Mesenchymal stem cell (in vitro differentiated cells and primary cell): ENCODE measurements around the gene FER1L5.

Experiments used
- DNase-seq: peaks from one replicate; pipeline ENCODE4 v3.0.0-alpha.2; 2013
- H2AFZ ChIP-seq: one replicate; pipeline ENCODE4 v1.6.1; 2013; ENCODE audit warnings: low read depth, mild to moderate bottlenecking, control low read depth, inconsistent platforms, low read length, moderate library complexity
- H2AK5ac ChIP-seq: 2 replicates; pipeline ENCODE4 v1.6.1; 2013; ENCODE audit warnings: low read length, moderate library complexity, mild to moderate bottlenecking, inconsistent platforms; ENCODE audit not compliant: severe bottlenecking
- H2BK120ac ChIP-seq: one replicate; pipeline ENCODE4 v1.6.1; 2013; ENCODE audit warnings: low read depth, mild to moderate bottlenecking, inconsistent platforms, low read length, moderate library complexity
- H2BK12ac ChIP-seq, 2 experiments: one replicate each; pipeline ENCODE4 v1.6.1; 2013; ENCODE audit warnings: inconsistent platforms in 2 of 2, low read length in 2 of 2, mild to moderate bottlenecking in 2 of 2, moderate library complexity in 2 of 2, control low read depth in 1 of 2
- H2BK15ac ChIP-seq: one replicate; pipeline ENCODE4 v1.6.1; 2013; ENCODE audit warnings: mild to moderate bottlenecking, low read depth, inconsistent platforms; ENCODE audit not compliant: poor library complexity, severe bottlenecking
- H2BK5ac ChIP-seq: 2 replicates; pipeline ENCODE4 v1.6.1; 2013; ENCODE audit warnings: low read depth, mild to moderate bottlenecking, low read length, control low read depth, inconsistent platforms; ENCODE audit not compliant: poor library complexity, severe bottlenecking
- H3K14ac ChIP-seq, 2 experiments: one replicate each; pipeline ENCODE4 v1.6.1; 2013; ENCODE audit warnings: inconsistent platforms in 2 of 2, low read length in 2 of 2, control low read depth in 1 of 2, mild to moderate bottlenecking in 1 of 2, moderate library complexity in 1 of 2
- H3K18ac ChIP-seq, 2 experiments: one replicate each; pipeline ENCODE4 v1.6.1; 2013; ENCODE audit warnings: inconsistent platforms in 2 of 2, low read length in 2 of 2, control low read depth in 1 of 2, low read depth in 1 of 2, mild to moderate bottlenecking in 1 of 2
- H3K23ac ChIP-seq, 2 experiments: one replicate each; pipeline ENCODE4 v1.6.1; 2013; ENCODE audit warnings: inconsistent platforms in 2 of 2, low read length in 2 of 2, mild to moderate bottlenecking in 2 of 2, moderate library complexity in 2 of 2, control low read depth in 1 of 2
- H3K27ac ChIP-seq: 2 replicates; pipeline ENCODE4 v1.5.1; 2013; ENCODE audit warnings: mild to moderate bottlenecking, moderate library complexity, low read length, control low read depth, inconsistent platforms; ENCODE audit not compliant: poor library complexity, severe bottlenecking
- H3K27me3 ChIP-seq, 2 experiments: 2 replicates each; pipeline versions ENCODE4 v1.6.1 to v1.7.0; 2013; ENCODE audit warnings: low read length in 2 of 2, mild to moderate bottlenecking in 2 of 2, moderate library complexity in 2 of 2, control low read depth in 1 of 2, inconsistent platforms in 1 of 2; ENCODE audit not compliant: control insufficient read depth in 1 of 2, insufficient read depth in 1 of 2
- H3K36me3 ChIP-seq, 2 experiments: 2 replicates each; pipeline versions ENCODE4 v1.6.1 to v1.7.0; 2013; ENCODE audit warnings: low read length in 2 of 2, control low read depth in 1 of 2, inconsistent platforms in 1 of 2, low read depth in 1 of 2, mild to moderate bottlenecking in 1 of 2; ENCODE audit not compliant: insufficient read depth in 2 of 2, control insufficient read depth in 1 of 2
- H3K4ac ChIP-seq, 2 experiments: one replicate each; pipeline ENCODE4 v1.6.1; 2013; ENCODE audit warnings: inconsistent platforms in 2 of 2, low read length in 2 of 2, mild to moderate bottlenecking in 2 of 2, moderate library complexity in 2 of 2, control low read depth in 1 of 2, low read depth in 1 of 2
- H3K4me1 ChIP-seq: 2 replicates; pipeline ENCODE4 v1.6.1; 2013; ENCODE audit warnings: low read depth, low read length, control low read depth; ENCODE audit not compliant: control insufficient read depth, insufficient read depth
- H3K4me2 ChIP-seq: 2 replicates; pipeline ENCODE4 v1.6.1; 2013; ENCODE audit warnings: low read length, mild to moderate bottlenecking, inconsistent platforms; ENCODE audit not compliant: poor library complexity, severe bottlenecking
- H3K4me3 ChIP-seq, 2 experiments: 2 replicates each; pipeline versions ENCODE4 v1.5.1 to v1.7.0; 2013; ENCODE audit warnings: low read length in 2 of 2, mild to moderate bottlenecking in 2 of 2, control low read depth in 1 of 2, low read depth in 1 of 2; ENCODE audit not compliant: insufficient read depth in 1 of 2
- H3K79me1 ChIP-seq: replicated peaks from 2 replicates; pipeline ENCODE4 v1.6.1; 2013; ENCODE audit warnings: mild to moderate bottlenecking, control low read depth, low read length, inconsistent platforms; ENCODE audit not compliant: poor library complexity, severe bottlenecking
- H3K9ac ChIP-seq: 2 replicates; pipeline ENCODE4 v1.7.0; 2013; ENCODE audit warnings: mild to moderate bottlenecking, low read length, moderate library complexity
- H3K9me3 ChIP-seq: 2 replicates; pipeline ENCODE4 v1.7.0; 2013; ENCODE audit warnings: mild to moderate bottlenecking, low read length; ENCODE audit not compliant: control insufficient read depth
- H4K8ac ChIP-seq: one replicate; pipeline ENCODE4 v1.6.1; 2013; ENCODE audit warnings: inconsistent platforms, mild to moderate bottlenecking, low read length, moderate library complexity
- H4K91ac ChIP-seq: one replicate; pipeline ENCODE4 v1.6.1; 2013; ENCODE audit warnings: mild to moderate bottlenecking, low read length, inconsistent platforms
- WGBS: methylation state at CpG from one replicate; pipeline ENCODE4 v1.1.7; 2013; ENCODE audit warnings: mixed read lengths; 5-methylcytosine and 5-hydroxymethylcytosine counted together

Gene FER1L5

GRCh38 chr2:96710985-96711384 is 68.4 kb downstream of the FER1L5 start:
- no peak overlapping the region for H3K4ac ChIP-seq
- H2AFZ ChIP-seq: no peak overlapping the region
- DNase-seq: no peak
- peaks cover 42 to 66% of the 10 kb centered on the region in 2 experiments for H3K36me3 ChIP-seq
- H3K9me3 ChIP-seq: peaks cover 9% of the 10 kb centered on the region
- no peaks in the 10 kb centered on the region for H3K27me3 ChIP-seq
- no peak overlapping the region for H2BK5ac ChIP-seq
- H3K79me1 ChIP-seq: peaks cover 24% of the 10 kb centered on the region
- H3K14ac ChIP-seq: no peak overlapping the region
- H3K4me3 ChIP-seq: no peak overlapping the region
- H2BK15ac ChIP-seq: no peak overlapping the region
- H3K4me2 ChIP-seq: no peak overlapping the region
- H4K8ac ChIP-seq: no peak overlapping the region
- WGBS: 96% methylated on average over 2 of the region's 3 CpGs
- H3K9ac ChIP-seq: no peak overlapping the region
- no peak overlapping the region for H3K23ac ChIP-seq
- no peak overlapping the region for H2BK120ac ChIP-seq
- H3K27ac ChIP-seq: no peak overlapping the region
- H2BK12ac ChIP-seq: no peak overlapping the region
- peaks cover 7% of the 10 kb centered on the region for H3K4me1 ChIP-seq
- H4K91ac ChIP-seq: no peak overlapping the region
- H3K18ac ChIP-seq: no peak overlapping the region
- no peak overlapping the region for H2AK5ac ChIP-seq

DNA sequence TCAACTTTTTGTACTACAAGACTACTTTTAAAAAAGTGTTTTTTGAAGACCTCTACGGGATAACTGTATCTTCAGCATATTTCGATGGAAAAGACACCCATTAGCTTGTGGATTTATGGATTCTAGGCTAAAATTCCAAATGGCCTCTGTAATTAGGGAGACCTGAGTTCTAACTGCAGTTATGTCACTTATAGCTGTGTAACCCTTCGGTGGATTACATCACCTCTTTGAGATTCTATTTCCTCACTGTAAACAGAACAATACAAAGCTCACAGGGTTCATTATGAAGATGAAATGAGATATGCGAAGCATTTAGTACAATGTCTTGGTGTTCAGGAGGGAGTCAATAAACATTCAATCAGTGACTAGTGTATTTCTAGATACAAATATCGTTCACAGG is 73.1 kb downstream of the FER1L5 start:
- Histone ChIP-seq H3K4me1 (peaks cover 7% of the 10 kb centered on the region), H3K4me2 (no peak overlapping the region), H3K18ac (no peak overlapping the region), H3K14ac (no peak overlapping the region), H4K8ac (no peak overlapping the region), H3K27ac (no peak overlapping the region), H2BK15ac (no peak overlapping the region), H2AFZ (no peak overlapping the region), H3K4ac (no peak overlapping the region), H3K23ac (no peak overlapping the region), H2BK12ac (no peak overlapping the region), H3K9ac (no peak overlapping the region), H2BK120ac (no peak overlapping the region), H4K91ac (no peak overlapping the region), H3K9me3 (no peaks in the 10 kb centered on the region), H3K27me3 (no peaks in the 10 kb centered on the region), H3K36me3 (peaks cover 21 to 47% of the 10 kb centered on the region in 2 experiments), H2AK5ac (no peak overlapping the region), H2BK5ac (no peak overlapping the region), H3K4me3 (no peak overlapping the region), H3K79me1 (peaks cover 21% of the 10 kb centered on the region)
- WGBS: 100% methylated on average over 3 of the region's 5 CpGs
- peak; percentile 23 for DNase-seq

- H2BK12ac ChIP-seq: no peak overlapping the region
- H3K9ac ChIP-seq: no peak overlapping the region
- no peak overlapping the region for H4K91ac ChIP-seq
- no peak overlapping the region for H3K14ac ChIP-seq
- H2AK5ac ChIP-seq: no peak overlapping the region
- H3K4me3 ChIP-seq: no peak overlapping the region
- H2BK120ac ChIP-seq: no peak overlapping the region
- no peaks in the 10 kb centered on the region for H3K27me3 ChIP-seq
- no peak overlapping the region for H3K4ac ChIP-seq
- no peak overlapping the region for H3K18ac ChIP-seq
- H3K79me1 ChIP-seq: peaks cover 21% of the 10 kb centered on the region
- peaks cover 17 to 42% of the 10 kb centered on the region in 2 experiments for H3K36me3 ChIP-seq
- no peak overlapping the region for H4K8ac ChIP-seq
- H3K27ac ChIP-seq: no peak overlapping the region
- H2BK15ac ChIP-seq: no peak overlapping the region
- no peak overlapping the region for H3K23ac ChIP-seq
- no peak for DNase-seq
- H3K4me2 ChIP-seq: no peak overlapping the region
- no peaks in the 10 kb centered on the region for H3K9me3 ChIP-seq
- no peak overlapping the region for H2BK5ac ChIP-seq
- no peak overlapping the region for H2AFZ ChIP-seq
- H3K4me1 ChIP-seq: peaks cover 7% of the 10 kb centered on the region
Measured at GRCh38 chr2:96716388-96716787, 73.8 kb downstream of the FER1L5 start.

GRCh38 chr2:96726131-96726530 is 83.6 kb downstream of the FER1L5 start:
- peaks cover 28 to 40% of the 10 kb centered on the region in 2 experiments for H3K36me3 ChIP-seq
- H2BK12ac ChIP-seq: no peak overlapping the region
- no peaks in the 10 kb centered on the region for H3K27me3 ChIP-seq
- no peak overlapping the region for H3K14ac ChIP-seq
- H2BK15ac ChIP-seq: no peak overlapping the region
- H3K18ac ChIP-seq: no peak overlapping the region
- H4K91ac ChIP-seq: no peak overlapping the region
- H3K4ac ChIP-seq: no peak overlapping the region
- H2BK120ac ChIP-seq: no peak overlapping the region
- H2BK5ac ChIP-seq: no peak overlapping the region
- peaks cover 9% of the 10 kb centered on the region for H3K79me1 ChIP-seq
- H3K4me1 ChIP-seq: no peaks in the 10 kb centered on the region
- no peak for DNase-seq
- no peak overlapping the region for H3K4me2 ChIP-seq
- H3K23ac ChIP-seq: no peak overlapping the region
- 94% methylated on average over 3 of the region's 4 CpGs for WGBS
- H3K9me3 ChIP-seq: no peaks in the 10 kb centered on the region
- no peak overlapping the region for H3K27ac ChIP-seq
- H2AFZ ChIP-seq: no peak overlapping the region
- H4K8ac ChIP-seq: no peak overlapping the region
- H2AK5ac ChIP-seq: no peak overlapping the region
- no peak overlapping the region for H3K9ac ChIP-seq
- no peak overlapping the region for H3K4me3 ChIP-seq
